ENCODE data around the gene AHSP.
"Not testable (repeated sequence)": the region's sequence is repeated elsewhere in the genome, so short reads cannot be mapped to it uniquely, and the experiment has no call there.

AHSP gene

DNA sequence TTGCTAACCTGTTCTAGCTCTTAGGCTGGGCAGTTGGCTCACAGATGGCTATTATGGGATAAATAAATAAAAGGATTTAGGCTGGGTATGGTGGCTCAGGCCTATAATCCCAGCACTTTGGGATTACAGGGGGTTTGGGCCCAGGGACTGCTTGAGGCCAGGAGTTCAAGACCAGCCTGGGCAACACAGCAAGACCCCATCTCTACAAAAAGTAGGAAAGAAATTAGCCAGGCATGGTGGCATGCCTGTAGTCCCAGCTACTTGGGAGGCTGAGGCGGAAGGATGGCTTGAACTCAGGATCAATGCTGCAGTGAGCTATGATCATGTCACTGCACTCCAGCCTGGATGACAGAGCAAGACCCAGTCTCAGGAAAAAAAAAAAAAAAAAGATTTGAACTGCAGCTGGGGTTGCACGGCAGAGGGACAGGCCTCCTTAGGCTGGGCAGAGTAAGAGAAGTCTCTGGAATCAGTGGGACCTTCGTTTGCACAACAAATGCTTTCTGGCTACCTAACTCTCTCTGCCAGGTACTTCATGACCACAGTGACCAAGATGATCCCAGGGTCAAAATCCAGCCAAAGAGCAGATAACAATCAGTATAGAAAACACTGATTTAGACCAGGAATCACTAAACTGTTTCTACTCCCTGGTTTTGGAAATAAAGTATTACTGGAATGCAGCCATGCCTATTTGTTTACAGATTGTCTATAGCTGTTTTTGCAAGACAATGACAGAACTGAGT is 26.3 kb upstream of the AHSP start:
- DNase-seq: no peak

DNA sequence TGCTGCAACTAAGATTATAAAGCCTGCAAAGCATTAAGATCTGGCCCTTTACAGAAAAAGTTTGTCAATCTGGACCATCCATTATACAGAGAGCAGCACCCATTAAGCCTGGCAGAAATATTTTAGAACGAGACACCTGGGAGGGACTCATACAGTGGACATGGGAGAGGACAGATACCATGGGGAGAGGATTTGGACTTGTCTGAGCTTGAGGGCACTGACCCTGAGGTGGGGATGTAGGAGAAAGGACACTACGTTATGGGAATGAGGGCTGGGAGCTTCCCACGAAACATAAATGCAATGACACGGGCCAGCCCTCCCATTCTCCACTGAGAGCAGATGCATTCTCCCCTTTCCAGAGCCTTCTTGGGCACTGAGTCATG is 25.7 kb upstream of the AHSP start:
- DNase-seq: no peak

DNA sequence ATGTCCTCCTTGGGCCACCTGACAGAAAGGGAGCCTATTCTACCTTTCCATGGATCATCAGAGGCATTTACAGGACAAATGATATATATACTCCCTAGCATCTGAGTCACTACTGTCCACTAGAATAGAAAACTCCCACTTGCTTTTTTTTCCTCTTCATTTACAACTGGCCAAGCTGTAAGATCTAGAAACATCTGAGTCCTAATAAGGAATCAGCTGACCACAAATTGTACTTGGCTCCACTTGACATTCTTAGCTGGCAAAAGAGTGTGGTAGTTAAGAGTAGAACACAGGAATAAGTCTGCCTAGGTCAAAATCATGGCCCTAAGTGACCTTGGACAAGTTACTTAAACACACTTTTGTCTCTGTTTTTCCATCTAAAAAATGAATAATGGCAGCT is 24.7 kb upstream of the AHSP start:
- no peak for DNase-seq

DNA sequence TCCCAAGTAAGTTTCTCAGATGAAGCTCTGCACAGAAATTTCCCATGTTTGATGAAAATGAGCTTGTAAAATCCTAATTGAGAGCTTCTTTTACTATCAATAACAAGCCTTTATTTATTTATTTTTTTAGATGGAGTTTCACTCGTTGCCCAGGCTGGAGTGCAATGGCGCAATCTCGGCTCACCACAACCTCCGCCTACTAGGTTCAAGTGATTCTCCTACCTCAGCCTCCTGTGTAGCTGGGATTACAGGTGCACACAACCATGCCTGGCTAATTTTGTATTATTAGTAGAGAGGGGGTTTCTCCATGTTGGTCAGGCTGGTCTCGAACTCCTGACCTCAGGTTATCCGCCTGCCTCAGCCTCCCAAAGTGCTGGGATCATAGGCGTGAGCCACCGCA is 24.1 kb upstream of the AHSP start:
- DNase-seq: not testable (repeated sequence)

DNA sequence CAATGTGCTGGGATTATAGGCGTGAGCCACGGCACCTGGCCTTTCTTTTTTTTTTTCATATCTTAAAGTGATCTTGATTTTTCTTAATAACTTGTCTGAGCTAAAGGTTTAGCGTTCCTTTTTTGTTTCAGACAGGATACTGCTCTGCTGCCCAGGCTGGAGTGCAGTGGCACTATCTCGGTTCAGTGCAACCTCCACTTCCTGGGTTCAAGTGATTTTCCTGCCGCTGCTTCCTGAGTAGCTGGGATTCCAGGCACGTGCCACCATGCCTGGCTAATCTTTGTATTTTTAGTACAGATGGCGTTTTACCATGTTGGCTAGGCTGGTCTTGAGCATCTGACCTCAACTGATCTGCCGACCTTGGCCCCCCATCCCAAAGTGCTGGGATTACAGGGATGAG is 23.5 kb upstream of the AHSP start:
- no peak for DNase-seq

DNA sequence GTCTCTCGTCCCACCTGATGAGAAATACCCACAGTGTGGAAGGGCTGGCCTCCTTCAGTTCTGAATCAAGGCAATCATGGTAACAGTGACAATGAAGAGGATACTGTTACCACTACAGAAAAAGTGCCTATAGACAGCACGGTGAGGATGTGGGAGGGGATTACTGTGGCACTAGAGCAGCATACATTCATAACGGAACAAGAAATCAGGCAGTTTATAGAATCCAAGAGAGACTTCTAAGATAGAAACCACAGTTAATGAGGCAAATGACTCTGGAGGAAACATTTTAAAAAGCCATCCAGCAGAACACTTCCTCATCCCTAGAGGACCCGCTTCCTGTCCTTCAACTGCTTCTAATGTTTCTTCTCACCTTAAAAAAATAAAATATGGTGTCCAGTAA is 22.2 kb upstream of the AHSP start:
- DNase-seq: no peak

DNA sequence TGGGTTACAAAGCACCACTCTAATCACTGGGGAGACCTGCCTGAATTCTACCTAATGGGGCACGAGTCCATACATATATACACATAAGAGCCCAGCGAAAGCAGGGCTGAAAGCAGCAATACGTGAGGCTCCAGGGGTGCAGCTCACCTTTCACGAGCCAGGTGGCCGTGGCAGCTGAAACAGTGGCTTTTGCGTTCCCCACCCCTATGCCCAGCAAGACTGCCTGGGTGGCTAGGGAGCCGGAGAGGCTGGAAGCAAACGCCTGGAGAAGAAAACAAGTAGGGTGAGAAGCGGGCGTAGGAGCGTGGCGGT is 20.1 kb upstream of the AHSP start:
- DNase-seq: no peak

DNA sequence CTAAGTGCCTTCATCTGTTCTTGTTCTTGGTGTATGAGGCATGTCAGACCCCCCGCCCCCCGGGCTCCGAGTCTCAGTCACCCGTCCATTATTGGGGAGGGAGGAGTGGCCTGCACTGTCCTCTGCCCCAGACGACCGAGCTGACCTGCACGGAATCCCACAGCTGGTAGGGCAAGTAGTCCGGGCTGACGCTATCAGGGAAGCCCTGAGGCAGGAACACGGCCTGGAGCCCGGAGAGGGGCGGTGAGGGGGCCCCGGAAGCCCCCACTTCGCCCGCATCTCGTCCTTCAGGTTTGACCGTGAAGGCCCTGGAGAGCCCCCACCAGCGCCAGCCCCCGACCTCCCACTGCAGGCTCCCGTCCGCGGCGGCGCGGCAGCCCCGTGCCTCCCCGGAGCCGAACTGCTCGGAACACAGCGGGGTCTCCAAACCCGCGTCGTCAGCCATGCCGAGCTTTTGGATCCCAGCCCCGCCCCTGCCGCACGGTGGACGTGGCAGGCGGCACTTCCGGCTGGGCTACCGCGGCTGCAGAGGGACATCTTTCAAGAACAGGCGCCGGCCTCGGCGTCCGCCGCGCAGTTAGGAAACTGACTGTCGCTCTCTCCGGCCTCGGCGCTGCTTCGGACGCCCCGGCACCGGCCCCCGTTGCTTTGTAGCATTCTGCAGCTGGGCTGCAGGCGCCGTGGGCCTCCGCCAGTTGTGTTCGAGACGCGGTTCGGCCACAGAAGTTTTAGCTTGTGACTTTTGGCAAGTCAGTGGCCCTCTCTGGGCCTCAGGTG is 19.6 kb upstream of the AHSP start, which contains the start of gene RUSF1:
RUSF1 (minus strand) TSS at position 463 of the 777 bp plus-strand sequence; CDS start at position 445, 18 bp downstream.
- DNase-seq: peak; percentile 64

DNA sequence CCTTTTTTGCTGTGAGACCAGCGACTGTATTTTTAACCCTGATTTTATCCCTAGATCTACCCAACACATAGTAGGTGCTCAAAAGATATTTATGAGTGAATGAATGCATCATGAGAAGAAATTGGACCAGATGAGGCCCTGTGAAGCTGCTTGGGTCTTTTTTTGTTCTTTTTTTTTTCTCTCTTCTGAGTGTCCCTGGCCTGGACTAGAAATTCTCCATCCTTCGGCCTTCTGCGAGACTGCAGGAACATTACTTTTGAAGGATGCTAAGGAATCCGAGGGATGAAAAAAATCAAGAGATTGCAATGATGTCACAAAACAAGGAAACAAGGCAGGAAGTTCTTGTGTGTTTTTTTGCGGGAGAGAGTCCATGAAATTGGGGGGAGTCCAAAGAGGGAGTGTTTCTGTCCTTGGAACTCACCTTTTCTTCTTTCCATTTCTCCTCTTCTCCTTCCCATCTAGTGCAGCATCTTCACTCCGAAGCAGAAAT is 18.9 kb upstream of the AHSP start:
- no peak for DNase-seq

DNA sequence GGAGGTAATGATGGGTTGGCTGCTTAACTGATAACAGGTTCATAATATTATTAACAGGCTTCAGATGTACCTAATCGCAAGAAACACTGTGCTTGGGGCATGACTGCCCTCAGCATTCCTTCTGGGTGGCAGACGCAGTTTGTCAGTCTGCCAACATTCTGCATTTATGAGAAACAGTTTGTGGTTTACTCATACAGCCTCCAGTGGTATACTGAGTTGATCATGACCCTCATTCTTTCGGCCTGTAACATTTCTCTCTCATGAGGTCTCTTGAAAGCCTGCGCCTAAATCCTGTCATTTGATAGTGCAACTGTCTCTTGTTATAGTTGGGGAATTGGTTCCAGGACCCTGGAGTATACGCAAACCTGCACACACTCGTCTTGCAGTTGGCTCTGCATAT is 14.6 kb upstream of the AHSP start:
- DNase-seq: no peak

DNA sequence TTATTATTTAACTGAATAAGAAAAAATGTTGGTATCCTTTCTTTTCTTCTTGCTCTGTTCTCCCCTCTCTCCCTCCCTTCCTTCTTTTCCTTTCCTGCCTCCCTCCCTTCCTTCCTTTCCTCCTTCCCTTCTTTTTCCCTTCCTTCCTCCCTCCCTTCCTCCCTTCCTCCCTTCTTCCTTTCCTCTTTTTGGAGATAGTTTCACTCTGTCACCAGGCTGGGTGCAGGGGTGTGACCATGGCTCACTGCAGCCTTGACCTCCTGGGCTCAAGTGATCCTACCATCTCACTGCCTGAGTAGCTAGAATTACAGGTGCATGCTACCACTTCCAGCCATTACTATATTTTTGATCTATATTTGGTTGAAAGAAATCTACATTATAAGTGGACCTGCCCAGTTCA is 13.8 kb upstream of the AHSP start:
- no peak for DNase-seq

DNA sequence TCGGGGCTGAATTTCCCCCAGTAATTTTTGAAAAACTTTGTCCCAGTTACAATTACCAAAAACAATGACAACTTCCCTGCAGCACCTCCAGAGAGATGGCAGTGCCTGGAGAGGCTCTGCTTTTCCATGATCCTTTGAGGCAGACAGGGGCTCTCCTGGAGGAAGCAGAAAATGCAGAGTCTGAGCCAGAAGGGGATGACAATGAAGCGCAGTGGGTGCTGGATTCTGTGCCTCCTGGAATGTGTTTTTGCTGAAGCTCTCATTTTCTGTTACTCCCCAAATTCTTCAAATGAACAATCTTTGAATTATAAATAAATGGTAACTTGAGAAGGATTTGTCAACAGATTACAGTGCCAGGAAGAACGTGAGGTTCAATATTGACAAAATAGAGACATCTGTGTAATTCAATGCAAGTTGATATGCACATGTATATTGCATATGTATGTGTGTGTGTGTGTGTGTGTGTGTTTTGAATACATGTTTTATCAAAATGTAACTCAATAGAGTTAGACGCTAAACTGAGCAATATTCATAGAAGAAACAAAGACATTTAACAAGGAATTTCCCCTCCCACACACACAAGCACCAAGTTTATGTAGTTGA is 9.8 kb upstream of the AHSP start:
- DNase-seq: peak; percentile 1

DNA sequence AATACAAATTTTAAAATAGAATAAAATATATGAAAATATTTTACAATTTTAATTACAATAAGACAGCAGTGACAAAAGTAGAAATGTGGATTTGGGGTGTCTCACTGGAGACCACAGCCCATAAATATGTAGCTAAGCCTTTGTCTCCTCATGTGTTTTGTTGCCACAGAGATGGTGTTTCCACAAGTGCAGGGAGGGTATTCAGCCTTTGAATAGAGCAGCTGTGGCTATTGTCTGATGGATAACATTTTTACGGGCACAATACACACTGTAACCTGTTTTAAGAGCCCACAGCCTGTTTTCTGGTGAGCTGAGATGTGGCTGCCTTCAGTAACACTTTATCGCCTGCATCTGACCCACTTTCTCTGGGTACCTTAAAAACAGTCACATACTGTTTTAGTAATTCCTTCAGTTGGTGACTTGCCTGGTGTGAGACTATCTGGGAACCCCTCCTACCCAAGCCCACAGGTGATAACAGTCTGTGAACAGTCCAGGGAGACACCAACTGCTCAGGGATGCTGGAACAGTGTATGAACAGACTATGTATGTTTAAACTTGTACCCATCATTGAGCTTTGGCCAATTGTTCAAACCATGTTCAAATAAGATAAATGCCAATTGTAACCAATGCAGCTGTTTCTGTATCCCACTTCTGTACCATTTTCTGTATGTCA is 7.8 kb upstream of the AHSP start:
- DNase-seq: peak; percentile 53

DNA sequence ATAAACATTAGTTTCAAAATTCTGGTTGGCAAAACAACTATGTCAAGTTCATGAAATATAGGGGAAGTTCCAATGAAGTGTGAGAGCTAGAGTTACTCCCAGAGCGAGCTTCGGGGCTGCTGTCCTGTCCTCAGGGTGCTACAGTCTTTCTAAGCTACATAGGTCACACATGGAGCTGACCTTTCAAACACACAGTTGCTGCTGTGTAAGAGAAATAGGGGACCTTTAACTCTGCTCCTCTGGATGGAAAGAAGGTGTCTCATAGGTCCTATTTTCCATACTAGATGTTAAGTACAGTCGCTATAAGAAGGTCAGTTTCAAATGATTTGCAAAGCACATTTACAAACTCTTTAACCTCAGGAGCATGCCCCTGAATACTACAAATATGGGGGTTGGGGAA is 6.3 kb upstream of the AHSP start:
- DNase-seq: no peak

DNA sequence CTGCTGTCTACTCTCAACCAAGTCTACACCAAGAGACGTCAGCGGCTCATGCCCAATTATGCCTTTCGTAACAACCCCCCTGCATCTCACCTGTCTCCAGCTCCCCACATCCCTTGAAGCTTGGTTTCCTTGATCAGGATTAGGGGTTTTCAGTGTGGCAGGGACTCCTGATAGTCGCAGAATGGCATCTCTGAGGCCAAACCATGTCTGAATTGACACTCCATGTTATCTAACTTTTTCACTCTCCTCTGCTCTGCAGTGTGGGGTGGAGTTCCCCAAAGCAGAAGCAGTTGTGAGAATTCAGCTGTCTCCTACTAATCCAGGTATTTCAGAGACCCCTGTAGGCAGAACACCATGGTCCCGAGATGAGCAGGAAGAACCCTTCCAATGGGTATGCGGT is 5.6 kb upstream of the AHSP start:
- DNase-seq: no peak

DNA sequence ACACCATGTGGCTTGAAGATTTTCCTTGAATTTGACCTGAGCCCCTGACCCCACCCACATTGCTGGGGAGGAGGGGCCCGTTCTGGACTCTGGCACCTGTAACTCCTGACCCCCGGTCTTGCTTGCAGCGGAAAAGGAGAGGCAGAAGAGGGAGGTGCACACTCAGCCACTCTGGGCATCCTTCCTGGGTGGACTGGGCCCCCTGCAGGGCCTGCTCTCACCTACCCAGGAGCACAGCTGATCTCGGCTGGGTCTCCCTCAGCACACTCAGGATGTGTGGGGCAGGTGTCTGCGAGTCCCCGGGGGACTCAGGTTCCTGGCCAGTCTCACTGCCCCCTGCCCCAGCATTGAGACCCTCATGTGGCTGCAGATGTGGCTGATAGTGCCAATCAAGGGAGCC is 3.9 kb upstream of the AHSP start:
- not testable (repeated sequence) for DNase-seq

DNA sequence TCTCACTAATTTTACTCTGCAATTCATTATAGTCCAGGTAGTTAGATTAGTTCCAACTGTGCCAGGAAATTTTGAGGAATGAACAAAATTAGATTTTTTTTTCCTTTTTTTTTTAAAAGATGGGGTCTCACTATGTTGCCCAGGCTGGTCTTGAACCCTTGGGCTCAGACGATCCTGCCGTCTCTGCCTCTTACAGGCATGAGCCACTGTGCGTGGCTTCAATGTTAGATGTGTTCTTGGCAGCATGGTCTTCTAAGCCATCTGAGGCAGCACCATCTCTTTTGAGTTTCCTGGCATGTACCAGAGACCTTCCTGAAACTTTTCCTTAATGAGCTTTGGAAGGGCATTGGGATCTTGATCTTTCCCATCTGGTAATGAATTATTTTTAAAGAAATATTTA is 2.6 kb upstream of the AHSP start:
- no peak for DNase-seq

DNA sequence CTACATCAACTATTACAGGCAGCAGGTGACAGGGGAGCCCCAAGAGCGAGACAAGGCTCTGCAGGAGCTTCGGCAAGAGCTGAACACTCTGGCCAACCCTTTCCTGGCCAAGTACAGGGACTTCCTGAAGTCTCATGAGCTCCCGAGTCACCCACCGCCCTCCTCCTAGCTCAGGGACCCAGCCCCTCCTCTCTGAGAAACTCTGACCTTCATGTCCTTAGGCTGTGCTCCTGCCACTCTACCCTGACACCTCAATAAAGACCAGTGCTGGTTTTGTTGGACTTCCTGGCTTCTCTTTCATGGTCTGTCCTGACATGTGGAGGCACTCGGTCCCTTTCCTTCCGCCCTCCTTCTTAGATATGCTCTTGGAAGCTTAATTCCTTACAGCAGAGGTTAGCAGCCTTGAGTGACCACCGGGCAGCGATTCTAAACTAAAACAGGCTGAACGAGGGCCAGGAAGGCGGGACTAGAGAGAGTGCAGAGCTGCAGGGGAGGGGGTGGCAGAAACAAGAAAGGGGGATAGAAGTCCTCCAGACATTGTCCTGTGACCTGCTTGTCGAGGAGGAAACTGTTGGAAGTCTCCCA is 915 bp downstream of the AHSP start:
- DNase-seq: no peak

DNA sequence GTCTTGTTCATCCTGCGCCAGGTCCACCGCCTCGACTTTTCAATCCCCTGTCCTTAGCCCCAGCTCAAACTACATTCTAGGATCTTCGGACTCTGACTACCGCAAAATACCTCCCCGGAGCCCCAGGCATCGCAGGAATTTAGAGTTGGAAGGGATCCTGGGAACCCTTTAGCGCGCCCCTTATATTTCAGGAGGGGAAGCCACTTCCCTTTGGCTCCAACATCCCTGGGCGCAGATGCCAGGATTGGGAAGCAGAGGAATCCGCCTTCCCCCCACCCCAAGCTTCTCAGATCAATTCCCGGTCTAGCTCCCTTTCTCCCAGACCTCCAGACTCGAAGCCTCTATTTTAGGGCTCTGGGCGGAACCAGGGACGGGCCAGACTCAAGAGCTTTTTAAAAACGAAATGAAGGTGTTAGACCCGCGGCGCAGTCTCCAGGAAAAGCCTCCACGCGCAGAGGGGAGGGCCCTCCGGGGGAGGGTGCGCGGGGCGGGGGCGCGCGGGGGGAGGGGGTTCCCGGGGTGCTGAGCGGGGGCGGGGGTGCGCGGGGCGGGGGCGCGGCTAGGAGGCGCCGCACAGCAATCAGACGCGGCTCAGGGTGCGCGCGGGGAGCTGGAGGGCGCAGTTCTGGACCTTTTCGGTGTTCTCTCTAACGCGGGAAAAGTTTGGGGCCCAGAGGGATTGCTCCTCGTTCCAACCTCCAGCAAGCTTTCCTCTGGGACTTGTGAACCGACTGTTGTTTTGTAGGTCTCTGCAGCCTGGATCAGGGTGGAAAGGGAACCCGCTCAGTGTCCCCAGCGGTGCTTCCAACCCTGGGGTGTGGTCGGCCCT is 1.6 kb downstream of the AHSP start:
- DNase-seq: no peak

DNA sequence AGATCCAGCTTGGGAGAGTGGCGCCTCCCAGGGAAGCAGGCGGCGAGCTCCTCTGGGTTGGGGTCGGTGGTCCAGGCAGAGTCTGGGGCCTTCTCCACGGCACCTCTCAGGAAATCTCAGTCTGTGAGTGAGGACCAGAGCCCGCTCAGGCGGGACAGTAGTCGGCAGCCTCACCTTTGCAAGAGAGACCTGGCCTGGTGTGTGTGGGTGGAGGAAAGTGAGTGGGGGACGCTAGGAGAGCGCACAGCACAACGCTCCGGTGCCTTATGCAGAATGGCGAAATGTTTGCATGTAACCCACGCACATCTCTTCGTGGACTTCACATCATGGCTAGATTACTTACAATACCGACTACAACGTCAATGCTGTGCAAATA is 2.2 kb downstream of the AHSP start:
- peak; percentile 4 for DNase-seq

DNA sequence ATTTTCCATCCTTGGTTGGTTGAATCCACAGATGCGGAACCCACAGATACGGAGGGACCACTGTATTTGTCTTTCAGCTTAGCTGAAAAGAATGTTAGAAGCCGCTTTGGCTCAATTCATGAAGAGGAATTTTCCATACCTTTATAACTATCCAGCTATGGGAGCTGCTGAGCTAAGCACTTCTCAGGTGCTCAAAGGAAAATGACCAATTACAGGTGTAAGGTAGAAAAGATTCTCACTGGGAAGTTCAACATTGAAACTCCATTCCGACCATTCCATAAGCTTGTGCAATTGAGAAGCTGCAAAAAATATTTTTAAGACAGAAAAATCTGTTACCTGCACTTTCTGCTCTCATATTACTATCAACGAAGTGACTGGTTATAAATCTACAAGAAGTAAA is 2.7 kb downstream of the AHSP start:
- DNase-seq: peak; percentile 4

DNA sequence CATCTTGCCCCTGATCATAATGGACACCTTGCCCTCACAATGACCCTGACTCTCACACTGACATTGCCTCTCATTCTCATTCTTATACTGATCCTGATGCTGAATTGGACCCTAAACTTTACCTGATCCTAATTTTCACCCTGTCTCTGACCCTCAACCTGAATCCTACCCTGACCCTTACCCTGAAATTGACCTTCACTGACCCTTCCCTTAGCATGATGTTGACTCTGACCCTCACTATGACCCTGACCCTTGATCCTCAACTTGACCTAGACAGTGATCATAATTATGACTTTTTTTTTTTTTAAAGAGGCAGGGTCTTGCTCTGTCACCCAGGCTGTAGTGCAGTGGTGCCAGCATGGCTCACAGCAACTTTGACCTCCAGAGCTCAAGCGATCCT is 3.4 kb downstream of the AHSP start:
- no peak for DNase-seq
